CD4-positive, alpha-beta T cell treated with Interleukin-4 for 1 hour (primary cell): Measurements from ENCODE around the gene COG5.

Experiments used
- DNase-seq, 2 donors: peaks; one replicate each; pipeline ENCODE4 v3.0.0-alpha.2; 2020 to 2022

The COG5 gene

DNA sequence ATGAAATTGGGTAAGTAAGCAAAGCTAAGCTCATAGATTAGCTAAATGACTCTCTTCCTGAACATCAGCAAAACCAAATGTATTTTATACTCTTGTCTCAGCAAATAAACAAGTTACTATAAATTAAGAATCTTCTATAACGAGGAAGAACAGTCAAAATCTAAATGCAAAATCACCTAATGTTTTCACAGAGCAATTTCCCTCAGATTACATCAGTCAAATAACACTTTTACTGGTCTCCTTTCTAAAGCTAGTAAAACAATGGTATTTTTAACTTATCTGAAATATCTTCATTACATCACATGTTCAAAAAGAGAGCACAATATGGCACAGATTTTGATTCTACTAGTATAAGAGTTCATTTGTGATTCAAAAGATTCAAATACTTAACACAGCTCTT lies 110.3 kb downstream of the COG5 start:
- DNase-seq, result no peak

DNA sequence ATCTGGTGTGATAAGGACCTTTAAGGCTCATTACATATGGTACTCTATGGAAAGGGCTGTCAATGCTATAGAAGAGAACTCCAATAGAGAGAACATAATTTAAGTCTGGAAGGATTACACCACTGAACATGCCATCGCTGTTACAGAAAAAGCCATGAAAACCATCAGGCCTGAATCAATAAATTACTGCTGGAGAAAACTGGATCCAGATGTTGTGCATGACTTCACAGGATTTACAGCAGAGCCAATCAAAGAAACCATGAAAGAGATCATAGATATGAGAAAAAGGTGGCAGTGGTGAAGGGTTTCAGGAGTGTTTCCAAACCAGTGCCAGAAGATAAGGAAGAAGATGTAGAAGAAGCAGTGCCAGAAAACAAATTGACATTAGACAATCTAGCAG lies 112.8 kb downstream of the COG5 start:
- DNase-seq, result no peak

DNA sequence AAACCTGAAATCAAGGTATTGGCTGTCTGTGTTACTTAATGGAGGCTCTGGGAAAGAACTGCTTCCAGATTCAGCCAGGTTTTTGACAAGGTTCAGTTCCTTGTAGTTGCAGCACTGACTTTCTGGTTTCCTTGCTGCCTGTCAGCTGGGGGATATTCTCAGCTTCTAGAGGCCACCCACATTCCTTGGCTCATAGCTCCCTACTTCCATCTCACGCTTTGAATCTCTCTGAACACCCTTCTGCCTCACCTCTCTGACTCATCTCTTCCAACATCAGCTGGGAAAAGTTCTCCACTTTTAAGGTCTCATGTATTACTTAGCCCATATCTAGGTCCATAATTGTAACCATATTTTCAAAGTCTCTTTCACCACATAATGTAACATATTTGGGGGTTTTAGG lies 116.7 kb downstream of the COG5 start:
- no peak for DNase-seq

DNA sequence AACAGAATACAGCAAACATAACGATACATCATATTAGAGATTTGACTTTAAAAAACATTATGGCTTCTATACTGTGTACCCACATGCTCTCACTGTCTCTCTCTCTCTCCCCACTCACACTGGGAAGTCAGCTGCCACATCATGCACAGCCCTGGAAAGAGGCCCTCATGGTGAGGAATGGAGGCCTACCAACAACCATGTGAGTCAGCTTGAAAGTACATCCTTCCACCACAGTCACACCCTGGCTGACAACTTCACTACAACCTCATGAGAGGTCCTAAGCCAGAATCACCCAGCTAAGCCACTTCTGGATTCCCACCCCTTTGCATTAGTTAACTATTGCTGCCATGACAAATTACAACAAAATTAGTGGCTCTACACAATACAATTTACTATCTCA lies 117.2 kb downstream of the COG5 start:
- DNase-seq, result no peak

DNA sequence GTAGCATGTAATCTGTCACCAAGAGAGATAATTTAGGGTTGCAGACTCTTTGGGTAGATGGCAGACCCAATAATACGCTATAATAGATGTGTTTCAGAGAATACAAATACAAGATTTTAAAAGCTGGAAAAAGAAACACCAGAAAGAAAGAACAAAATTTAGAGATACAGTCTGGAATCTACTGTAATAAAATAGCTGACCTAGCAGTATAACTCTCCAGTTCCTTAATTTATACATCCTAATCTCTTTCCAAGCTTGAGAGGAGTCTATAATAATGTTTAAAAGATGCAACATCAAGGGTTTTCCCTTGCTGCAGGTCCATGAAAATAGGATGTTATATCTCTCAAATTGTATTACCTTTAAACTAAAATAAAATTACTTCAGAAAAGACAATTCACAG lies 121.0 kb downstream of the COG5 start:
- no peak for DNase-seq

DNA sequence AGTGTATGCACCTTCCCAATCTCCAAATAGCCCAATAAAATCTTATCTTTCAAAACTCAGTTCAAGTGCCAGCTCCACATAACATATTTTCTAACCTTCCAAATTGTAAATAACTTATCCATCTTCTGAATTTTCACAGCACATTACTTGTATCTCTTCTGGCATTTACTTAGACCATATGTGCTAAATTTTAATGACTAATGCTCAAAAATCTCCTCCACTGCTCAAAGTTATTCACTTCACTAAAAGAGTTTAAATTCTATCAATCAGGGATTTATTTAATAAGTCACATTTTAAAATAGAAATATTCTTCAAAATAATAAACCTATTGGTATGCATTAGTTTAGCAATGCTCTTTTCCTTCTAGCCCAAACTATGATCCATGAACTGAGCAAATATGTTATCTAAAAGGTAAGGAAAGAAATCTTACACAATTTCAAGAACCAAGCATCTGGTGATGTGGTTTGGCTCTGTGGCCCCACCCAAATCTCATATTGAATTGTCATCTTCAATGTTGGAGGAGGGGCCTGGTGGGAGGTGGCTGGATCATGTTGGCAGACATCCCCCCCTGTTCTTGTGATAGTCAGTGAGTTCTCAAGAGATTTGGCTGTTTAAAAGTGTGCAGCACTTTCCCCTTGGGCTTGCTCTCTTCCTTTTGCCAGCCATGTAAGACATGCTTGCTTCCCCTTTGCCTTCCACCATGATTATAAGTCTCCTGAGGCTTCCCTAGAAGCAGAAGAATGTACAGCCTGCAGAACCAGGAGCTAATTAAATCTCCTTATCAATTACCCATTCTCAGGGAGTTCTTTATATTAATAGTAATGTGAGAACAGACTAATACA lies 121.9 kb downstream of the COG5 start:
- DNase-seq, result no peak

DNA sequence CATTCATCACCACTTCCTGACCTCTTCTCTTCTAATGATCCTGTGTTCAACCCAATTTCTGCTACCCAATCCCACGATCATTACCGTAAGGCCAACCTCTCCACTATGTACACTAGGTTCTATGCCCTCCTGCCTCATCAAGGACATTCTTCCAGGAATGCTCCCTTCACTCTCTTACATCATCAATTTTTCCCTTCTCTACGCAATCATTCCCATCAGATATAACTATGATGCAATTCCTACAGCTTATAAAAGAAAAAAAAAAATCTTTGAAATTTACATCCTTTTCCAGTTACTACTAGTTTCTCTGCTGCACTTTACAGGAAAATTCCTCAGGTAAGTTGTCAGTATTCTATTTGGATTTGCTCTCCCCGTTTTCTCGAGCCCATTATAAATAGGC lies 124.7 kb downstream of the COG5 start:
- no peak for DNase-seq

DNA sequence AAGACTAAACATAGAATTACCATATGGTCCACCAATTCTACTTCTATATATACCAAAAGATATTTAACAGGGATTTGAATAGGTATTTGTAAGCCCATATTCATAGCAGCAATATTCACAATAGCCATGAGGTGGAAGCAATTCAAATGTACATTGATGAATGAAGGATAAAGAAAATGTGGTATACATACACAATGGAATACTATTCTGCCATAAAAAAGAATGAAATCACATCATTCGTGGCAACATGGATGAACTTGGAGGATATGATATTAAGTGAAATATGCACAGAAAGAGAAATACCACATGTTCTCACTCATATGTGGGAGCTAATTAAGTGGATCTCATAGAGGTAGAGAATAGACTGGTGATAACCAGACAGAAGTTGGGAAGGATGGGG lies 128.0 kb downstream of the COG5 start:
- DNase-seq, result no peak

DNA sequence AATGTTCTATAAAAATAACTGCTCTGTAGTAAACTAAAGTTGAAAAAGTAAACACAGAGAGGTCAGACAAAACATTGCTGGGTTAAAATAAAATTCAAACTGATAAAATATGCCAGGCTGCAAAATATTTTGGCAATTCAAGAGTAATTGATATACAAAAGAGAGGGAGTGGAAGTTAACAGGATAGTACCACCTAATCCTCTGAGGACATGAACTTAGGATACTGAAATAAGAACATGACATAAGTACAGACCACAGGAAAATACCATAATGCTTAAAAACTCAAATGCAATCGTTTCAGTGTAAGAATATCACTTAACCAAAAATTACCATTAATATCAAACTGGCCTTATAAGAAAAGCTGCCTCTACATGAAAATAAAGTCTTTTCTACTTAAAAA lies 131.5 kb downstream of the COG5 start:
- no peak for DNase-seq

DNA sequence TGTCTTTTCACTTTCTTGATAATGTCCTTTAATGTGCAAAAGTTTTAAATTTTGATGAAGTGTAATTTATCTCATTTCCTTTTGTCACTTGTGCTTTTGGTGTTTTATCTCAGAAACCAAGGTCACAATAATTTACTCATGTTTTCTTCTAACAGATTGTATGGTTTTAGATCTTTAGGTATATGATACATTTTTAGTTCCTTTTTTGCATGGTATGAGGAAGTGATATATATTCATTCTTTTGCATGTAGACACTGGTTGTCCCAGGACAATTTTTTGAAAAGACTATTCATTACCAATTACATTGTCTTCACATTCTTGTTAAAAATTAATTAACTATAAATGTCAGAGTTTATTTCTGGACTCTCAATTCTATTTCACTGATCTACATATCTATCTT lies 133.7 kb downstream of the COG5 start:
- DNase-seq, result no peak

DNA sequence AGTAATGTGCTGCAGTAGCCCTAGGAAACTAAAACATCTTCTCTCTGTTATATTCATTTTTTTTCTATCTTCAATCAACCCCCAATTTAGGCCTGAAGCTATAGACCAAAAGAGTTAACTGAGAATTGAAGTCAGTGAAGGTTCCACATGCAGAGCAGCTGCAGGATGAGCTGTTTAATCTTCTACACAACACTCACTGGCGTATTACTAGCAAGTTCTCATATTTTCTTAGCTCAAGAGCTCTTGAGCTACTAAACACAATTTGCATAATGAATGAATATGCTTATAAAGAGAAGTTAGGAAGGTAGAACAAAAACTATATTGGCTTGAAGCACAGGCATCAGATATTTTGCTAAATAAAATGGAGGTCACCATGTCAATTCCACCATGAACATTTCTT lies 135.1 kb downstream of the COG5 start:
- no peak for DNase-seq

DNA sequence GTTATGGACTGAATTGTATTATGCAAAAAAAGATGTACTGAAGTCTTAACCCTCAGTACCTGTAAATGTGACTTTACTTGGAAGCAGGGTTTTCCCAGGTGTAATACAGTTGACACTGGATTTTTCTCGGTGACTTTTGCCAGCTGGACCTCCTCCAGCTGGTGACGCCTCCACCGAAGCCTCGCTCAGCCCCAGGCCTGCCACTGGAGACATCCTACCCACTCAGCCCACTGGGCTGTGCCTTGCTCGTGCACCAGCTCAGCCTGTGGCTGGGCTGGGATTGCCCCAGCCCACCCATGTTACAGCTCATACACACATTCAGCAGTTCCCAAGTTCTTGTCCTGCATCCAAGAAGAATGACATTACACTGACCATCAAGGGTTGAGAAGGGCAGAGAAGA lies 136.3 kb downstream of the COG5 start:
- no peak for DNase-seq

DNA sequence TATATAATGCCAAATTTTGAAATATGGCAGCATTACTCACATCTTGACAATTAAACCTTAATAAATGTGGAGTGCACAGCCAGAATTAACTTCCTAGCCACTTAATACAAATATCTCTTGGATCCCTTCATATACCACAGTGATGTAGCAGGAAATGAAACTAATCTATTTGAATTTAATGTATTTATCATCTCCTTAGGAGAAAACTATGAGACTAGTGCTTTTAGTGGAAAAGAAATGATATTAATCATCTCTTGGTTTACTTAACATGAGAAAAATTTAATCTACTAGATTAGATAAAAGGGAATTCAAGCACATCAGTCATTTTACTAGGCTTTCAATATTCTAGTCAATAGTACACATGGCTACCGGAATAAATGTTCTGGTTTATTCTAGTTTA lies 149.5 kb downstream of the COG5 start:
- no peak for DNase-seq

DNA sequence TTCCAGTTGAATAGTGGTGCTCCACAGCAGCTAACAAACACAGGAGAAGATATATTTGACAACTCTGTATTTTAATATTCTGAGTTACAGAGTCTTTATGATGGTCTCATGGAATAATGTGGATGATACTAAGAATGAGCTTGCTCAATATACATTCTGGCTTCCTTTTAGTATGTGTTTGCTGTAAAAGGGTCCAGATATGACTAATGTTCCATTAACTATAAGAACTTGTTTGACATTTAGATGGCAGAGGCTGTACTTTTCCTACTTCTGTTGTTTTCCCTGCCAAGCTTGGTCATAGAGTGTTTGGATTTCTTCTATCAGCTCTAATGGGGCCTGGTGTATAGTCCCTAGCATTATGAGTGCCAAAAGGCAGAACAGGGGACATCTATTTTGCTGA lies 155.4 kb downstream of the COG5 start:
- no peak for DNase-seq

DNA sequence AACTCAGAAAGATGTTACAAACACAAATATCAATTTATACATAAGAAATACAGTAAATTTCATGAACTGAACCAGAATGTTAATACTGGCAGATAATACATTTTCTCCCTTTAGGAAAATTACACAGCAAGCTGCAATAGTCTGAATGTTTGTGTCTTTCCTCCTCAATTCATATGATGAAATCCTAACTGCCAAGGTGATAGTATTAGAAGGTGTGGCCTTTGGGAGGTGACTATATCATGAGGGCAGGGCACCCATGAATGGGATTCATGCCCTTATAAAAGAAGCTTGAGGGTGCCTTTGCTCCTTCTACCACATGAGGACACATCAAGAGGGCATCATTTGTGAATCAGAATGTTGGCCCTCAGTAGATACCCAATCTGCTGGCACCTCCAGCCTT lies 158.2 kb downstream of the COG5 start:
- DNase-seq, result no peak

DNA sequence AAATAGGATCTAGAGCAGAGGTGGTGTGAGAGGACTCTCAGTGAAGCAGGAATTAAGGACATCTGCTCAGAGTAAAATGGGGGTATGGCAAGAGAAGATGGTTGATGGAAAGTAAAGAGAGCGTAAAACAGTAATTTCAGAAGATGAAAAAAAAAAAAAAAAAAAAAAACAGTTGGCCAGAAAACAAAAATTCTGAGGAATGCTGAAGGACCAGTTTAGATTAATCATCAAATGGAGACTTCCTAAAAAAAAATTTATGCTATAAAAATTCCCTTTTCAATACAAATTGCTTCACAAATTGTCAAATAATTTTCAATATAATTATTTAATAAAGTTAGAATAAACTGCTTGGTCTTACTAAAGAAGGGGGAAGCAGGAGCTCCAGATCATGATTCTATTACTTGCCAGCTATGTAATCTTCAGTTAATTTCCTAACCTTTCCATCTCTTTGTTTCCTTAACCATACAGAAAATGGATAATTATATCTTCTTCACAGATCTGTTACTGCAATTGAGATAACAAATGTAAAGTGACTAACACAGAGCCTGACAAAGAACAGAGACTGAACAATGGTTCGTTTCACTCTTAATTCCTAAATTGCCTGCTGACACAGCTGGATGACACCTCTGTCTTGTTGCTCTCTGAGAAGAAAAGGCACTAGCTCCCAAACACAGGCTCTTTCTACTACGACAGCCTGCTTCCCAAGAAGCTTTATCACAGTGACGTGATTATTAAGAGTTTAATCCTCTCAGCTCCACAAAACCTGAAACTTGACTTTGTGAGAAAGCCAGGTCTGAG lies 158.8 kb downstream of the COG5 start:
- no peak for DNase-seq

DNA sequence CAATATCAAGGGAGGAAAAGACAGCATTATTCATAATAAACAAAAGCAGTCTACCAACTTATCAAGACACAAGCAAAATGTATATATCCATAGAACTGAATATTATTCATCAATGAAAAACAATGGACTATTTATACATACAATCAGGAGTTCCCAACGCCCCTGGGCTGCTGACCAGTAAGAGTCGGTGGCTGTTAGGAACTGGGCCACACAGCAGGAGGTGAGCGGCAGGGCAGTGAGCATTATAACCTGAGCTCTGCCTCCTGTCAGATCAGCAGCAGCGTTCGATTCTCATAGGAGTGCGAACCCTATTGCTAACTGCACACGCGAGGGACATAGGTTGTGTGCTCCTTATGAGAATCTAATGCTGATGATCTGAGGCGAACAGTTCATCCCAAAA lies 165.6 kb downstream of the COG5 start:
- DNase-seq, result no peak

DNA sequence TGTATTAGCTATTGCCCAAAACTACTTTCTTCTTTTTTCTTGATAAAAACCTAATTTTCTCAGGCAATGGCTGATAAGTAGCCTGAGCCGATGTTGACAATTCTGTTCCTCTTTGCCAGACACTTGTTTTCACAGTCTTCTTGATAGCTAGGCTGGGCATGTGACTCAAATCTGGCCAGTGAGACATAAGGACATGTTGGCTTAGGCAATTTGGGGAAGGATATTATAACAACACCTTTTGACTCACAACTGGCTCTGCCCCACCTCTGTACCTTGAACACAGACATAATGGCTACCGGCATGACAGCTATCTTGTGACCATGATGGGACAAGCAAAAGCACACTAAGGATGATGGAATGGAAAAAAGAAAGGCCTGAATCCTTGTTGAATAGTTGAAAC lies 166.7 kb downstream of the COG5 start:
- no peak for DNase-seq

DNA sequence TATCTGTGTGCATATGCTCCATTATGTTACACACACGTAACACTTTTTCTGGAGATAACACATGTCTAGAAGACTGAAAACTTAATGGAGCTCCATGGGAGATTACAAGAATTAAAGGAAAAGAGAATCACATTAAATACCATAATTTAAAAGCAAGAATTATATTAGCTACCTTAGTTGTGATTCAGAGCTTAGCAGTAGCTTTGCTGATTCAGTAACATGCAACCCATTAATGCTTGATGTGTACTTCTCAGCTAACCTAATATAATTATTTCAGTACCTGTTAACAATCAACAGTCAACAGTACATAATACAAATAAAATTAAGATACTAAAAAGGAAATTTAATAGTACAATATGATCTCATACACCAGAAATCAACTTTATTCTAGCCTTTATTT lies 167.6 kb downstream of the COG5 start:
- no peak for DNase-seq

DNA sequence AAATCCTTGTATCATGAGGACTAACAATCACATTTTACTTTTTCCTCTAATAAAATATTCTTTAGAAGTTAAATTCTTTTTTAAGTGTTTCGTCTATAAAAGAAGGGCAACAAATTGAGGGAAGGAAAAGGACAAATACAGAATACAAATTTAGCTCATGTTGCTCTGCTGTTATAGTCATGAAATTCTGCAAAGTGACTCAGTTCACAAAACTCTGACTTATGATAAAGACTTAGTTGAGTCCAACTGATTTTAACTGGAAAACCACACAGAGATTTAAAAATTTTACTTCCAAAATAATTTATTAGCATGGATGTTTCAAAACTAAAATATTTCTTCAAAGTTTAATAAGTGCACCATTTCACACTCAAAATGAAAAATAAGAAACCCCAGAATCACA lies 168.9 kb downstream of the COG5 start:
- no peak for DNase-seq

DNA sequence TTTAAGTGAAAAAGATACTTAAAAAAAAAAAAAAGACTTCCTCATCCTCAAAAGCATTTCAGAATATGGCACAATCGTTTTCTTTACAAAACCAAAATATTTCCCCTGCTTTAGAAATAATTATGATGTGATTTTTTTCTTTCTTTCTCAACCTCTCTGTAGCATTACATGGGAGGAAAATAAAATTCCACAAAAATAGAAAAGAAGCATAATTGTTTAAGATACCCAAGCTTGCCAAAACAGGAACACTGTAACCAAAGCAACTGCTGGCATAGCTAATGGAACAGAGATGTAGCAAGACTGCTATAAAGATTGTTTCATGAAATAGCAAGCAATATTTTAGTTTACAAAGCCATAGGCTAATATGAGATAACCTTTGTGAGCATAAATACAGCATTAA lies 169.4 kb downstream of the COG5 start:
- DNase-seq, result no peak

DNA sequence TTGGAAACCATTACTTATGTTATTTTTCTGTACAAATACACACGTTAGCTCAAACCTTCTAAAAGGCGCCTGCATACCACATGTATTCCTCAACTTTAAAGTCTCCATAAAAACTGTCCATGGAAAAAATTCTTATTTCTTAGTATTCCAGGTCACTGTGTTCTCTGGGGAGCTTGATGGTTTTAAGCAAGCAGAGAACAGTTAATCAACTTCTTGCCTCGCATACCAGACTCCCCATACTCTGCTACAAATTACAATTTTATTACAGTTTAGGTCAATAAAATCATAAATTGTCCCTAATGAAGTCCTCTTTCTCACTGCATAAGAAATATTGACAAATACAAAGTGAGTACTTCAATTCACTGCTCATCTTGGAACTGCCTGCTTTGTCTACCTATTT lies 170.9 kb downstream of the COG5 start:
- no peak for DNase-seq

DNA sequence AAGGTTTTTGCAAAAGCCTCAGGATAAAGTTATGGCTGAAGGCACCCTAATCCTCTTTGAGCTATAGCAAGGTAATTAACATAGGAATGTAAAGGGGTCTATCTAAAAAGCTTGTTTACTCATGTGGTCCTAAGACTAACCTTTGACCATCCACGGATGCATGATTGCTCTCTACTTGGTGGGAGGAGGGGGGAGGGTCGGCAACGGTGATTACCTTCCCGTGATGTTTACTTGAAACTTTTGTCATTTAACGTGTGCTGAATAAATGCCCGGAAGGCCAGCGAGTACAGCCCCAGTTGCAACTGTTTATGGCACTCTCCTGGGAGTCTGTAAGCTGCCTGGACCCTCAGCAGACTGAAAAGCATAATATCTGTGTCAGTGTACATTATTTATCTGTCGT lies 172.8 kb downstream of the COG5 start:
- DNase-seq, result no peak

DNA sequence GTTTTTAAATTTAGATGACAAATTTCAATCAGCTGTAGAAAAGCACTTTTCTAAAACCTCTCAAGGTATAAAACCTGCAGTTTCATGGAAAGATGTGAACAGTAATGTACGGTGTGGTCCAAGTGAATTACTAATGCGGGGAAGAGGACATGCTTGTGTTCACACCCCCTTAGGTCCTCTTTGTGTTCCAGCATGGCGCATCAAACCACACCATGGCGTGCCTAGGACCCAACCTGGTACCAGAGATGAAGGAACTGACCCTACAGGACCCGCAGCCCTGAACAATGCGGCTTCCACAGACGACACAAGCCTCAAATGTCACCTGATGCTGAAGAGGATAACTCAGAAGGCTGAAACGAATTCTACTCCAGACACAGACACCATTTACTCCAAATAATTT lies 175.1 kb downstream of the COG5 start:
- DNase-seq, result no peak
